Purkinje cell (primary cell): Measurements from ENCODE around the gene RPEL1. TPM values are rescaled to one million over a fixed set of nuclear protein-coding genes. Genes with fewer than 3 reads are reported as not detected.

Experiments
- polyA plus RNA-seq: library from polyadenylated mRNA; unstranded; fragments of >200 nt; fragmentation: Nextera tagmentation; gene quantifications from 2 replicates; pipeline ENCODE4 v1.2.1, GENCODE V29; 2014

The RPEL1 gene
- polyA plus RNA-seq, result not detected in 2 replicates

DNA sequence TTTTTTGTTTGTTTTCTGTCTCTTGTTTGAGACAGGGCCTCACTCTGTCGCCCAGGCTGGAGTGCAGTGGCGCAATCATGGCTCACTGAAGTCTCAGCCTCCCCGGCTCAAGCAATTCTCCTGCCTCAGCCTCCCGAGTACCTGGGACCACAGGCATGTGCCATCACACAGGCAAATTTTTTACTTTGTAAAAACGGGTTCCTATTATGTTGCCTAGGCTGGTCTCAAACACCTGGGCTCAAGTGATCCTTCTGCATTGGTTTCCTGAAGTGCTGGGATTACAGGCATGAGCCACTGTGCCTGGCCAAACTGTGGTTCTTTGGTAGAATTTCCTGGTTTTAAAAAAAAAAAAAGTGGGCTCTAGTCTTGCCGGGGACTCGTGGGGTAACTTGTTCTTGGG, at the start of gene RPEL1:
RPEL1 (plus strand) TSS at position 301 of the 400 bp plus-strand sequence. CDS start 110 bp downstream, outside the sequence.

DNA sequence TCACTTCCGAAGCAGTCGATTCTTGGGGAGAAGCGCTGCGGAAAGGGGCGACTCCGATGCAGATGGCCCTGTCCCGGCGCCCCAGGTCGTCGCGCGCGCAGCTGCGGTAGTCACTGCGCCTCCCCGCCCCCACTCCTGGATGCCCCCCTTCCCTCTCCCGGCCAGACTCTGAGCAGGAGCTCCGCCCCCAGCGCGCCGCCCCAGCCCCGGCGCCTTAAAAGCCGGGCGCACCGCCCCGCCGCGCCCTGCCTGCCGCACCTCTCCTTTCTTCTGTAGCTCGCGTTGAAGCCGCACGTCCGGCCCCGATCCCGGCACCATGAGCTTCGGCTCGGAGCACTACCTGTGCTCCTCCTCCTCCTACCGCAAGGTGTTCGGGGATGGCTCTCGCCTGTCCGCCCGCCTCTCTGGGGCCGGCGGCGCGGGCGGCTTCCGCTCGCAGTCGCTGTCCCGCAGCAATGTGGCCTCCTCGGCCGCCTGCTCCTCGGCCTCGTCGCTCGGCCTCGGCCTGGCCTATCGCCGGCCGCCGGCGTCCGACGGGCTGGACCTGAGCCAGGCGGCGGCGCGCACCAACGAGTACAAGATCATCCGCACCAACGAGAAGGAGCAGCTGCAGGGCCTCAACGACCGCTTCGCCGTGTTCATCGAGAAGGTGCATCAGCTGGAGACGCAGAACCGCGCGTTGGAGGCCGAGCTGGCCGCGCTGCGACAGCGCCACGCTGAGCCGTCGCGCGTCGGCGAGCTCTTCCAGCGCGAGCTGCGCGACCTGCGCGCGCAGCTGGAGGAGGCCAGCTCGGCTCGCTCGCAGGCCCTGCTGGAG, 31.4 kb downstream of the RPEL1 start, which contains the start of gene INA:
INA (plus strand) TSS at position 243 of the 817 bp plus-strand sequence; CDS start at position 317, 74 bp downstream.

Other genes with a start within 250 kb of the RPEL1 start
- 18.8 and 34.7 TPM in 2 replicates for gene NT5C2, start 52.6 kb upstream of the RPEL1 start, polyA plus RNA-seq
- 332 and 395 TPM in 2 replicates for gene INA, start 31.3 kb downstream of the RPEL1 start, polyA plus RNA-seq
- 2.3 and 3.4 TPM in 2 replicates for gene PCGF6, start 105.3 kb downstream of the RPEL1 start, polyA plus RNA-seq
- 2.5 and 6.7 TPM in 2 replicates for gene TAF5, start 122.1 kb downstream of the RPEL1 start, polyA plus RNA-seq
- gene ATP5MK, start 150.6 kb downstream of the RPEL1 start, polyA plus RNA-seq, result 1,761 and 1,943 TPM in 2 replicates
- gene PDCD11, start 150.7 kb downstream of the RPEL1 start, polyA plus RNA-seq, result 6.7 and 10.1 TPM in 2 replicates
- gene CALHM2, start 206.5 kb downstream of the RPEL1 start, polyA plus RNA-seq, result 0.22 TPM in 1 of 2 replicates, not detected in the other
- gene CALHM1, start 213.0 kb downstream of the RPEL1 start, polyA plus RNA-seq, result 0.40 TPM in 1 of 2 replicates, not detected in the other
- not detected in 2 replicates for gene CALHM3, start 233.4 kb downstream of the RPEL1 start, polyA plus RNA-seq
- 0.63 and 1.5 TPM in 2 replicates for gene NEURL1, start 247.8 kb downstream of the RPEL1 start, polyA plus RNA-seq